Measurements from ENCODE around the gene ADAMTS14.

The ADAMTS14 gene

DNA sequence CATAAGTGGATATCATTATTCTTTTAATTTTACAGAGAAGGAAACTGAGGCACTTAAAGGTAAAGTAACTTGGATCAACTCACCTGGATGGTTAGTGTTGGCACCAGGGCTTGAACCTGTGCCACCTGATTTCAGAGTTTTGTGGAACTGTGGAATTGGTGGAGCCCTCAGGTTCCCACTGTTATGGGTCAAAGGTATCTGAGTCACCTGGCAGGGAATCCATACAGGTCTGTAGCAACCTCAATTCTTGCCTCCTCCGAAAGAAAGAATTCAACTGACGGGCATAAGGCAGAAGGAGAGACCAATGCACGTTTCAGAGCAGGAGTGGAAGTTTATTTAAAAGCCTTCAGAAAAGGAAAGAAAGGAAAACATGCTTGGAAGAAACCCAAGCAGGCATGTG lies 25.2 kb upstream of the ADAMTS14 start:
- DNase-seq (ENCODE audit: insufficient read length, low spot score) = no peak
- no peak for TF ChIP-seq PAX5 (IDR thresholded peaks at IDR 0.05; ENCODE audit: insufficient read depth, low read length, severe bottlenecking)
- no peak for TF ChIP-seq POU2F2 (IDR thresholded peaks at IDR 0.05; ENCODE audit: low read depth, low read length)
- no peak for TF ChIP-seq POLR2AphosphoS5 (IDR thresholded peaks at IDR 0.05; ENCODE audit: low read depth, low read length)
- TF ChIP-seq POLR2A (IDR thresholded peaks at IDR 0.05; ENCODE audit: low read depth, low read length) = no peak
- TF ChIP-seq SPI1 (IDR thresholded peaks at IDR 0.05; ENCODE audit: low read depth, low read length) = no peak
- no peak for TF ChIP-seq TAF1 (IDR thresholded peaks at IDR 0.05; ENCODE audit: low read depth, low read length)
- FAIRE-seq = no peak

DNA sequence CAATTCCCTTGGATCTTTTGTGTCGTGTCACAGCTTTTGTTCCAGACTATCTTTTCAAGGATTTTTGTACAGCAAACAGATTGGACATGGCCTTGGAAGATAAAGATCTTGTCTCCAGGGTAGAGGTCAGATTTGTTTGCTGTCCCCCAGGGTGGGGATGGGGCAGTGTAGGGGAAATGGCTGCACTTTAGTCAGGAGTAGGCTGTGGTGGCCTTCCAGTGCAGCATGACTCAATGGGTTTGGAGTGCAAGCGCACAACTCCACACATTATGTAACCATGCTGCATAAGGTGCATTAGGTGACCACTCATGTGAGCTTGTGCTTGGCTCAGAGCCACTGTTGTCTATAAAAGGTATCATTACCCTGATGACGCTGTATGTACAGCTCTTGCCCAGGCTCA lies 23.9 kb upstream of the ADAMTS14 start:
- no peak for FAIRE-seq
- DNase-seq (ENCODE audit: insufficient read length, low spot score) = no peak
- TF ChIP-seq POLR2AphosphoS5 (IDR thresholded peaks at IDR 0.05; ENCODE audit: low read depth, low read length) (no peak), POLR2A (IDR thresholded peaks at IDR 0.05; ENCODE audit: low read depth, low read length) (no peak), PAX5 (IDR thresholded peaks at IDR 0.05; ENCODE audit: insufficient read depth, low read length, severe bottlenecking) (no peak), TAF1 (IDR thresholded peaks at IDR 0.05; ENCODE audit: low read depth, low read length) (no peak), SPI1 (IDR thresholded peaks at IDR 0.05; ENCODE audit: low read depth, low read length) (no peak), POU2F2 (IDR thresholded peaks at IDR 0.05; ENCODE audit: low read depth, low read length) (no peak)

- FAIRE-seq = no peak
These were observed 22.8 kb upstream of the ADAMTS14 start for GRCh38 chr10:70649526-70649925.

DNA sequence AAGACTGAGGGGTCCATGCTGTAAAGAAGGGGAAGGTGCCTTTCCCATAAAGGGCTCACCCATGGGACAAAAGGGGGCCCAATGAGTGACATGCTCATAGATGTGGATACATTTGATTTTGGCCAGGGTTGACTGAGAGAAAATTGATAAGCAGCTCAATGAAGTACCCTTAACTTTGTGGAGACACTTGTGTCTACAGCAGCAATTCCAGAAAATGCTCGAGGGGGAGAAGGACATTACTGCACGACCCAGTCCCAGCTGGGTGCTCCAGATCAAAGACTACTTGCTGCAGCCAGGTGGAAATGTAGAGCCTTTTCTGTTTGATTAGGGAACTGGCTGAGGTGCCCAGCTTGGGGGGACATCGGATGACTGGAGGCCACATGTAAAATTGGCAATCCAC lies 22.2 kb upstream of the ADAMTS14 start:
- no peak for FAIRE-seq
- DNase-seq (ENCODE audit: insufficient read length, low spot score) = no peak
- TF ChIP-seq TAF1 (IDR thresholded peaks at IDR 0.05; ENCODE audit: low read depth, low read length) (no peak), POLR2A (IDR thresholded peaks at IDR 0.05; ENCODE audit: low read depth, low read length) (no peak), SPI1 (IDR thresholded peaks at IDR 0.05; ENCODE audit: low read depth, low read length) (no peak), PAX5 (IDR thresholded peaks at IDR 0.05; ENCODE audit: insufficient read depth, low read length, severe bottlenecking) (no peak), POU2F2 (IDR thresholded peaks at IDR 0.05; ENCODE audit: low read depth, low read length) (no peak), POLR2AphosphoS5 (IDR thresholded peaks at IDR 0.05; ENCODE audit: low read depth, low read length) (no peak)

More at GRCh38 chr10:70649526-70649925, 22.8 kb upstream of the ADAMTS14 start:
- DNase-seq (ENCODE audit: insufficient read length, low spot score) = no peak
- no peak for TF ChIP-seq SPI1 (IDR thresholded peaks at IDR 0.05; ENCODE audit: low read depth, low read length)
- TF ChIP-seq POU2F2 (IDR thresholded peaks at IDR 0.05; ENCODE audit: low read depth, low read length) = no peak
- no peak for TF ChIP-seq PAX5 (IDR thresholded peaks at IDR 0.05; ENCODE audit: insufficient read depth, low read length, severe bottlenecking)
- no peak for TF ChIP-seq POLR2AphosphoS5 (IDR thresholded peaks at IDR 0.05; ENCODE audit: low read depth, low read length)
- TF ChIP-seq TAF1 (IDR thresholded peaks at IDR 0.05; ENCODE audit: low read depth, low read length) = no peak
- no peak for TF ChIP-seq POLR2A (IDR thresholded peaks at IDR 0.05; ENCODE audit: low read depth, low read length)

- no peak for TF ChIP-seq POLR2A (IDR thresholded peaks at IDR 0.05; ENCODE audit: low read depth, low read length)
- no peak for TF ChIP-seq TAF1 (IDR thresholded peaks at IDR 0.05; ENCODE audit: low read depth, low read length)
- no peak for TF ChIP-seq PAX5 (IDR thresholded peaks at IDR 0.05; ENCODE audit: insufficient read depth, low read length, severe bottlenecking)
- no peak for TF ChIP-seq POLR2AphosphoS5 (IDR thresholded peaks at IDR 0.05; ENCODE audit: low read depth, low read length)
- TF ChIP-seq POU2F2 (IDR thresholded peaks at IDR 0.05; ENCODE audit: low read depth, low read length) = no peak
- TF ChIP-seq SPI1 (IDR thresholded peaks at IDR 0.05; ENCODE audit: low read depth, low read length) = no peak
- DNase-seq (ENCODE audit: insufficient read length, low spot score) (no peak), FAIRE-seq (no peak)
These were observed 21.6 kb upstream of the ADAMTS14 start for GRCh38 chr10:70650718-70651117.

- no peak for TF ChIP-seq TAF1 (IDR thresholded peaks at IDR 0.05; ENCODE audit: low read depth, low read length)
- TF ChIP-seq POU2F2 (IDR thresholded peaks at IDR 0.05; ENCODE audit: low read depth, low read length) = no peak
- no peak for TF ChIP-seq PAX5 (IDR thresholded peaks at IDR 0.05; ENCODE audit: insufficient read depth, low read length, severe bottlenecking)
- no peak for TF ChIP-seq POLR2AphosphoS5 (IDR thresholded peaks at IDR 0.05; ENCODE audit: low read depth, low read length)
- TF ChIP-seq SPI1 (IDR thresholded peaks at IDR 0.05; ENCODE audit: low read depth, low read length) = no peak
- TF ChIP-seq POLR2A (IDR thresholded peaks at IDR 0.05; ENCODE audit: low read depth, low read length) = no peak
- no peak for DNase-seq (ENCODE audit: insufficient read length, low spot score)
- no peak for FAIRE-seq
These were observed 20.6 kb upstream of the ADAMTS14 start for GRCh38 chr10:70651661-70652060.

GRCh38 chr10:70652761-70653657 lies 19.3 kb upstream of the ADAMTS14 start:
- FAIRE-seq (no peak), DNase-seq (ENCODE audit: insufficient read length, low spot score) (no peak)
- TF ChIP-seq POLR2AphosphoS5 (IDR thresholded peaks at IDR 0.05; ENCODE audit: low read depth, low read length) (no peak), POLR2A (IDR thresholded peaks at IDR 0.05; ENCODE audit: low read depth, low read length) (no peak), SPI1 (IDR thresholded peaks at IDR 0.05; ENCODE audit: low read depth, low read length) (no peak), POU2F2 (IDR thresholded peaks at IDR 0.05; ENCODE audit: low read depth, low read length) (no peak), PAX5 (IDR thresholded peaks at IDR 0.05; ENCODE audit: insufficient read depth, low read length, severe bottlenecking) (no peak), TAF1 (IDR thresholded peaks at IDR 0.05; ENCODE audit: low read depth, low read length) (no peak)

DNA sequence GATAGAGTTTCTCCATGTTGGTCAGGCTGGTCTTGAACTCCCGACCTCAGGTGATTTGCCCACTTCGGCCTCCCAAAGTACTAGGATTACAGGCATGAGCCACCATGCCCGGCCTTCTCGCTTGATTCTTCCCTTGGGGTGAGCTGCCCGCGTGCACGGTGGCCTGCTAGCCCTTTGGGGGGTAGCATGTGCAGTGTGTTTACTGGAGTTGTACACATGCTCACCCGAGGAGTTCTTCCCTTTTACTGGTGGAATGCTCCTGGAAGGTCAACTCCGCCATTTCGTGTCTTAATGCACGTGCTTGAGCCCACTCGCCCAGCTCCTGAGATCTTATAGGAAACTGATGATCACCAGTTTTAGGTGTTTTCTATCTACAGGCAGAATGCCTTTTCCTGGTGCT lies 17.0 kb upstream of the ADAMTS14 start:
- FAIRE-seq = no peak
- TF ChIP-seq PAX5 (IDR thresholded peaks at IDR 0.05; ENCODE audit: insufficient read depth, low read length, severe bottlenecking) (no peak), TAF1 (IDR thresholded peaks at IDR 0.05; ENCODE audit: low read depth, low read length) (no peak), POLR2A (IDR thresholded peaks at IDR 0.05; ENCODE audit: low read depth, low read length) (no peak), SPI1 (IDR thresholded peaks at IDR 0.05; ENCODE audit: low read depth, low read length) (no peak), POU2F2 (IDR thresholded peaks at IDR 0.05; ENCODE audit: low read depth, low read length) (no peak), POLR2AphosphoS5 (IDR thresholded peaks at IDR 0.05; ENCODE audit: low read depth, low read length) (no peak)
- no peak for DNase-seq (ENCODE audit: insufficient read length, low spot score)

DNA sequence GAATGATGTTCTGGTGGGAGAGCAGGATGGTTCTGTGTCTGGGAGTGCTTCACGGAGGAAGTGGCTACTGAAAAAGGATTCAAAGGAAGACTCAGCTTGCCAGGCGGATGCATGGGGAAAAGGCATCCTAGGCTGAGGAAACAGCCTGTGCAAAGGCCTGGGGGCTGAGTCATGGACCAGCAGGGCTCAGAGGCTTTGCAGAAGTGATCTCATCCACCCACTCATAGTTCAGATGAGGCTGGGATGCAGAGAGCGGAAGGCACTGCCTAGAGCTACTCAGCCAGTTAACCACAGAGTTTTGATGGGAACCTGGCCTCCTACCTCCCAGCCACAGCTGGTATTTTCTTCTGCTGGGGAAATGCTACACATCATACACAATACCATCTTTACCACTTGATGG lies 15.8 kb upstream of the ADAMTS14 start:
- DNase-seq (ENCODE audit: insufficient read length, low spot score) = peak; percentile 56
- TF ChIP-seq POU2F2 (IDR thresholded peaks at IDR 0.05; ENCODE audit: low read depth, low read length) = 0 out of 2 replicates have a peak, but pooled peaks have one; percentile 44
- peak; percentile 91 for TF ChIP-seq SPI1 (IDR thresholded peaks at IDR 0.05; ENCODE audit: low read depth, low read length)
- TF ChIP-seq POLR2A (IDR thresholded peaks at IDR 0.05; ENCODE audit: low read depth, low read length) = no peak
- peak; percentile 83 for TF ChIP-seq PAX5 (IDR thresholded peaks at IDR 0.05; ENCODE audit: insufficient read depth, low read length, severe bottlenecking)

More for the DNA sequence above, 15.8 kb upstream of the ADAMTS14 start:
- peak; percentile 95 for FAIRE-seq

Measured in GM12891 (cell line).